GM18505 (cell line): ENCODE measurements around the gene OR10H5.
"Not testable (repeated sequence)": the region's sequence is repeated elsewhere in the genome, so short reads cannot be mapped to it uniquely, and the experiment has no call there.

Experiments
- ATAC-seq: cut with Tn5 transposase; IDR thresholded peaks from one replicate; pipeline ENCODE4 v1.9.1; 2021; ENCODE audit not compliant: unreplicated experiment
- POLR2A ChIP-seq: IDR thresholded peaks from 4 replicates; pipeline ENCODE4 v1.6.1; 2011; ENCODE audit warnings: borderline replicate concordance; ENCODE audit not compliant: insufficient read depth, insufficient read length; ENCODE audit errors: extremely low read depth

The OR10H5 gene

GRCh38 chr19:15828121-15828610 is 40.7 kb downstream of the OR10H5 start:
- ATAC-seq: no peak
- no peak for TF ChIP-seq POLR2A

- ATAC-seq: not testable (repeated sequence)
Observed at GRCh38 chr19:15828611-15829305, 41.3 kb downstream of the OR10H5 start.

GRCh38 chr19:15829306-15829698 is 41.8 kb downstream of the OR10H5 start:
- ATAC-seq: no peak
- no peak for TF ChIP-seq POLR2A

- ATAC-seq: no peak
- no peak for TF ChIP-seq POLR2A
Observed at GRCh38 chr19:15829786-15830185, 42.3 kb downstream of the OR10H5 start.

- no peak for TF ChIP-seq POLR2A
- no peak for ATAC-seq
Observed at GRCh38 chr19:15831626-15832025, 44.2 kb downstream of the OR10H5 start.

GRCh38 chr19:15834232-15834631 is 46.8 kb downstream of the OR10H5 start:
- not testable (repeated sequence) for ATAC-seq

- ATAC-seq: not testable (repeated sequence)
Observed at GRCh38 chr19:15835565-15836329, 48.3 kb downstream of the OR10H5 start.

- peak; percentile 94 for TF ChIP-seq POLR2A
- ATAC-seq: peak; percentile 95
Observed at GRCh38 chr19:15836330-15837220, 49.1 kb downstream of the OR10H5 start.

- no peak for TF ChIP-seq POLR2A
- no peak for ATAC-seq
Observed at GRCh38 chr19:15837221-15837731, 49.8 kb downstream of the OR10H5 start.

- ATAC-seq: no peak
- TF ChIP-seq POLR2A: no peak
Observed at GRCh38 chr19:15838351-15838750, 50.9 kb downstream of the OR10H5 start.

- not testable (repeated sequence) for ATAC-seq
Observed at GRCh38 chr19:15839888-15840287, 52.4 kb downstream of the OR10H5 start.

GRCh38 chr19:15840833-15841232 is 53.4 kb downstream of the OR10H5 start:
- ATAC-seq: no peak
- no peak for TF ChIP-seq POLR2A

GRCh38 chr19:15841875-15842569 is 54.6 kb downstream of the OR10H5 start:
- no peak for ATAC-seq
- TF ChIP-seq POLR2A: no peak

- ATAC-seq: no peak
- TF ChIP-seq POLR2A: no peak
Observed at GRCh38 chr19:15843203-15843893, 55.9 kb downstream of the OR10H5 start.

- ATAC-seq: not testable (repeated sequence)
Observed at GRCh38 chr19:15843894-15844222, 56.4 kb downstream of the OR10H5 start.
